CD14-positive monocyte (primary cell): ENCODE data around the gene UBA7. TPM values are rescaled to one million over a fixed set of nuclear protein-coding genes. Genes with fewer than 3 reads are reported as not detected.
A peak's percentile ranks its signal among the peaks of the same experiment; 100 is the strongest.

ENCODE experiments used
- DNase-seq, 3 donors: peaks; one replicate each; pipeline ENCODE4 v3.0.0-alpha.2; 2011 to 2022
- H2AFZ ChIP-seq: 2 replicates; pipeline ENCODE4 v1.6.0; 2012; ENCODE audit warnings: mild to moderate bottlenecking, low read depth, low read length, inconsistent platforms; ENCODE audit not compliant: insufficient read depth, poor library complexity, severe bottlenecking
- H3K27ac ChIP-seq, 2 donors: 1 replicate in 1 of 2; 2 replicates in 1 of 2; pipeline ENCODE4 v1.5.1; 2012 to 2013; ENCODE audit warnings: low read length in 2 of 2, control low read depth in 1 of 2, inconsistent platforms in 1 of 2, low read depth in 1 of 2, mild to moderate bottlenecking in 1 of 2
- H3K27me3 ChIP-seq, 2 donors: one replicate each; pipeline versions ENCODE4 v1.6.0 to v1.6.1; 2011 to 2013; ENCODE audit warnings: low read length in 2 of 2; ENCODE audit not compliant: control insufficient read depth in 2 of 2, insufficient read depth in 2 of 2
- H3K36me3 ChIP-seq, 2 donors: replicated peaks in 1 of 2; 1 replicate in 1 of 2; 2 replicates in 1 of 2; pipeline versions ENCODE4 v1.5.1 to v1.6.1; 2012 to 2013; ENCODE audit warnings: low read length in 2 of 2, control low read depth in 1 of 2, inconsistent platforms in 1 of 2, mild to moderate bottlenecking in 1 of 2; ENCODE audit not compliant: insufficient read depth in 2 of 2, control insufficient read depth in 1 of 2
- H3K4me1 ChIP-seq, 2 donors: 1 replicate in 1 of 2; 2 replicates in 1 of 2; pipeline versions ENCODE4 v1.5.1 to v1.6.1; 2012 to 2013; ENCODE audit warnings: low read length in 2 of 2, control low read depth in 1 of 2, inconsistent platforms in 1 of 2, mild to moderate bottlenecking in 1 of 2, moderate library complexity in 1 of 2; ENCODE audit not compliant: insufficient read depth in 2 of 2, control insufficient read depth in 1 of 2
- H3K4me2 ChIP-seq: replicated peaks from 2 replicates; pipeline ENCODE3; 2012; ENCODE audit warnings: low read length, moderate library complexity, mild to moderate bottlenecking; ENCODE audit not compliant: poor library complexity, severe bottlenecking; ENCODE audit errors: extremely low read depth
- H3K4me3 ChIP-seq, 3 experiments: fragments of 200-600 bp in 1 of 3; sonication (generic) in 1 of 3; replicated peaks in 1 of 3; 1 replicate in 2 of 3; 2 replicates in 1 of 3; pipeline ENCODE4 v1.5.1; 2011 to 2013; ENCODE audit warnings: low read length in 3 of 3, mild to moderate bottlenecking in 3 of 3, control low read depth in 2 of 3, low read depth in 2 of 3, inconsistent platforms in 1 of 3, moderate library complexity in 1 of 3
- H3K79me2 ChIP-seq: 2 replicates; pipeline ENCODE4 v1.6.0; 2012; ENCODE audit warnings: mild to moderate bottlenecking, control low read depth, inconsistent platforms, low read length, moderate library complexity; ENCODE audit not compliant: insufficient read depth
- H3K9ac ChIP-seq: 2 replicates; pipeline ENCODE4 v1.6.0; 2017; ENCODE audit warnings: low read length, mild to moderate bottlenecking; ENCODE audit not compliant: insufficient read depth, poor library complexity, severe bottlenecking
- H3K9me3 ChIP-seq, 2 donors: replicated peaks in 1 of 2; 1 replicate in 1 of 2; 2 replicates in 1 of 2; pipeline versions ENCODE4 v1.5.1 to v1.6.1; 2012 to 2013; ENCODE audit warnings: low read length in 2 of 2, control low read depth in 1 of 2; ENCODE audit not compliant: control insufficient read depth in 1 of 2, insufficient read depth in 1 of 2
- H4K20me1 ChIP-seq: 2 replicates; pipeline ENCODE4 v1.6.0; 2012; ENCODE audit warnings: mild to moderate bottlenecking, low read length, control low read depth, moderate library complexity; ENCODE audit not compliant: insufficient read depth
- H3K27ac Mint-ChIP-seq, 7 donors: one replicate each; pipeline ENCODE4 v1.8.0; 2020; ENCODE audit warnings: mild to moderate bottlenecking in 7 of 7, mixed read lengths in 7 of 7, moderate library complexity in 6 of 7, inconsistent platforms in 2 of 7
- H3K27me3 Mint-ChIP-seq, 3 donors: one replicate each; pipeline ENCODE4 v1.8.0; 2021 to 2022; ENCODE audit warnings: low read depth in 3 of 3, mild to moderate bottlenecking in 3 of 3, mixed read lengths in 3 of 3, moderate library complexity in 3 of 3, inconsistent platforms in 1 of 3
- H3K36me3 Mint-ChIP-seq, 2 donors: one replicate each; pipeline ENCODE4 v1.8.0; 2020; ENCODE audit warnings: mixed read lengths in 2 of 2, inconsistent platforms in 1 of 2, mild to moderate bottlenecking in 1 of 2
- H3K4me1 Mint-ChIP-seq: one replicate; pipeline ENCODE4 v1.8.0; 2020; ENCODE audit warnings: mild to moderate bottlenecking, mixed read lengths
- H3K4me3 Mint-ChIP-seq, 2 donors: one replicate each; pipeline ENCODE4 v1.8.0; 2020; ENCODE audit warnings: mild to moderate bottlenecking in 2 of 2, mixed read lengths in 2 of 2, moderate library complexity in 1 of 2
- H3K9me3 Mint-ChIP-seq, 7 donors: one replicate each; pipeline ENCODE4 v1.8.0; 2020 to 2022; ENCODE audit warnings: mixed read lengths in 7 of 7, mild to moderate bottlenecking in 6 of 7, moderate library complexity in 6 of 7, inconsistent platforms in 2 of 7
- CTCF ChIP-seq: fragments of 200-600 bp; IDR thresholded peaks from one replicate; pipeline ENCODE4 v1.8.0; 2022; ENCODE audit warnings: antibody characterized with exemption, mild to moderate bottlenecking
- WGBS: methylation state at CpG from one replicate; pipeline ENCODE4 v1.1.5; 2013; ENCODE audit warnings: missing lambda C conversion rate; ENCODE audit not compliant: insufficient coverage; 5-methylcytosine and 5-hydroxymethylcytosine counted together
- intact Hi-C, 2 donors: fragments of 100-400 bp; cut with micrococcal nuclease; formaldehyde crosslinking; loops; one replicate each; pipeline versions ENCODE4 v1.15.0 to v1.15.1; 2023
- polyA plus RNA-seq, 3 donors: library from polyadenylated mRNA; depleted of rRNA in 1 of 3; unstranded in 2 of 3; stranded (reverse) in 1 of 3; fragments of 300-500 nt in 2 of 3; fragments of >200 nt in 1 of 3; fragmentation: Illumina TruSeq in 2 of 3; gene quantifications; 1 replicate in 2 of 3; 2 replicates in 1 of 3; pipeline ENCODE4 v1.2.3, GENCODE V29; 2012 to 2021

Gene UBA7
- polyA plus RNA-seq, 3 donors = 39.1 to 399 (median 43.7) TPM

GRCh38 chr3:49805367-49805782 lies 8.4 kb downstream of the UBA7 start:
- peak overlapping the region; percentile 7 to 8 for H3K27ac ChIP-seq
- H3K9me3 ChIP-seq = no peaks in the 10 kb centered on the region
- H3K9me3 Mint-ChIP-seq = peaks cover 0 to 3% (median 0%) of the 10 kb centered on the region in 7 donors
- H3K4me3 ChIP-seq = peak overlapping the region in 1 of 3 experiments; percentile 99
- no peak overlapping the region for H2AFZ ChIP-seq
- TF ChIP-seq CTCF = no peak
- H3K79me2 ChIP-seq = peaks cover 12% of the 10 kb centered on the region
- peaks cover 47 to 56% of the 10 kb centered on the region in 2 donors for H3K4me1 ChIP-seq
- H3K4me2 ChIP-seq = peak overlapping the region; percentile 99
- H3K27ac Mint-ChIP-seq = peak overlapping the region in 3 of 7 donors; percentile 63 to 82 (median 75)
- peaks cover 37% of the 10 kb centered on the region in 2 donors for H3K36me3 Mint-ChIP-seq
- peaks cover 19 to 32% of the 10 kb centered on the region in 2 donors for H3K36me3 ChIP-seq
- H4K20me1 ChIP-seq = peaks cover 8% of the 10 kb centered on the region
- WGBS = 0% methylated on average over 1 of the region's 3 CpGs
- peak overlapping the region; percentile 61 to 73 for H3K4me3 Mint-ChIP-seq
- H3K27me3 ChIP-seq = peaks cover 0 to 5% of the 10 kb centered on the region in 2 donors
- H3K9ac ChIP-seq = peak overlapping the region; percentile 30
- intact Hi-C loops = no loop called here
- peaks cover 15 to 21% (median 17%) of the 10 kb centered on the region in 3 donors for H3K27me3 Mint-ChIP-seq
- peaks cover 68% of the 10 kb centered on the region for H3K4me1 Mint-ChIP-seq
- no peak for DNase-seq

- H3K4me3 ChIP-seq = peak overlapping the region in 2 of 3 experiments; percentile 99
- no peak for TF ChIP-seq CTCF
- peak overlapping the region; percentile 98 for H2AFZ ChIP-seq
- Mint-ChIP-seq H3K27me3 (peaks cover 15 to 21% (median 17%) of the 10 kb centered on the region in 3 donors), H3K4me3 (peak overlapping the region; percentile 90 to 95), H3K4me1 (peaks cover 63% of the 10 kb centered on the region), H3K9me3 (peaks cover 0 to 3% (median 0%) of the 10 kb centered on the region in 7 donors), H3K27ac (peak overlapping the region in 4 of 7 donors; percentile 17 to 71 (median 42)), H3K36me3 (peaks cover 27% of the 10 kb centered on the region in 2 donors)
- H3K4me1 ChIP-seq = peaks cover 47 to 56% of the 10 kb centered on the region in 2 donors
- peaks cover 10 to 22% of the 10 kb centered on the region in 2 donors for H3K36me3 ChIP-seq
- H3K4me2 ChIP-seq = peak overlapping the region; percentile 99
- H3K9ac ChIP-seq = peak overlapping the region; percentile 70
- intact Hi-C loops = no loop called here
- H3K79me2 ChIP-seq = peaks cover 12% of the 10 kb centered on the region
- peaks cover 0 to 5% of the 10 kb centered on the region in 2 donors for H3K27me3 ChIP-seq
- no peak overlapping the region for H3K27ac ChIP-seq
- WGBS = 5% methylated on average over 23 of the region's 26 CpGs
- peaks cover 8% of the 10 kb centered on the region for H4K20me1 ChIP-seq
- no peaks in the 10 kb centered on the region for H3K9me3 ChIP-seq
- DNase-seq = no peak
Observed at GRCh38 chr3:49804141-49805041, 9.4 kb downstream of the UBA7 start.
